DOHH2 (cell line): Measurements from ENCODE around the gene RAB31.

ENCODE experiments used
- EZH2phosphoT487 ChIP-seq: fragments of 200-600 bp; sonication (generic); IDR thresholded peaks from 2 replicates; pipeline ENCODE4 v1.6.1; 2017; ENCODE audit warnings: borderline replicate concordance, mild to moderate bottlenecking, antibody characterized with exemption, low read length, moderate library complexity, mixed read lengths
- TF ChIP-seq, protein P1 (sequence below): fragments of 200-600 bp; sonication (generic); IDR thresholded peaks from one replicate; pipeline ENCODE4 v1.5.1; 2014; ENCODE audit warnings: antibody characterized with exemption, mild to moderate bottlenecking, low read depth, low read length; ENCODE audit not compliant: poor library complexity, severe bottlenecking

DNA sequence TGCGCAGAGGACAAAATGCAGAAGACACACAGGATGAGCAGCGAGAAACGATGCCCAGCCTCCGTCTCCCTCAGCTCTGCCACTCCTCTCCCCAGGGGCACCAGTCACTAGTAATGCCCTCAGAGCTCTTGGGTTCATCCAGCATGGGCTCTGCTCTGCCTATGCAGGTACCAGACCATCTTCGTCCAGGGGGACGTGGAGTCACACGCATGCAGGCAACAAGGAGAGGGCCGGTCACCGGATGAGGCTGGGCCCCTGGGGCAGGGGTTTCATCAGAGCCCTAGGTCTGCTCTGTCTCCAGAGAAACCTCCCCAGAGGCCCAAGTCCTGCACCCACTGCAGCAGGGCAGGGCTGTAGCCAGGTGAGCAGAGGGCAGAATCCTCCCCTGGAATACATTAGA lies 23.9 kb downstream of the RAB31 start:
- TF ChIP-seq, protein P1, sequence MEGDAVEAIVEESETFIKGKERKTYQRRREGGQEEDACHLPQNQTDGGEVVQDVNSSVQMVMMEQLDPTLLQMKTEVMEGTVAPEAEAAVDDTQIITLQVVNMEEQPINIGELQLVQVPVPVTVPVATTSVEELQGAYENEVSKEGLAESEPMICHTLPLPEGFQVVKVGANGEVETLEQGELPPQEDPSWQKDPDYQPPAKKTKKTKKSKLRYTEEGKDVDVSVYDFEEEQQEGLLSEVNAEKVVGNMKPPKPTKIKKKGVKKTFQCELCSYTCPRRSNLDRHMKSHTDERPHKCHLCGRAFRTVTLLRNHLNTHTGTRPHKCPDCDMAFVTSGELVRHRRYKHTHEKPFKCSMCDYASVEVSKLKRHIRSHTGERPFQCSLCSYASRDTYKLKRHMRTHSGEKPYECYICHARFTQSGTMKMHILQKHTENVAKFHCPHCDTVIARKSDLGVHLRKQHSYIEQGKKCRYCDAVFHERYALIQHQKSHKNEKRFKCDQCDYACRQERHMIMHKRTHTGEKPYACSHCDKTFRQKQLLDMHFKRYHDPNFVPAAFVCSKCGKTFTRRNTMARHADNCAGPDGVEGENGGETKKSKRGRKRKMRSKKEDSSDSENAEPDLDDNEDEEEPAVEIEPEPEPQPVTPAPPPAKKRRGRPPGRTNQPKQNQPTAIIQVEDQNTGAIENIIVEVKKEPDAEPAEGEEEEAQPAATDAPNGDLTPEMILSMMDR = no peak
- no peak for TF ChIP-seq EZH2phosphoT487
